Nephron progenitor cell (in vitro differentiated cells): ENCODE results near the gene FLNC.

ENCODE experiments used
- DNase-seq: peaks from one replicate; pipeline ENCODE4 v3.0.0; 2021
- H3K27ac Mint-ChIP-seq: 2 replicates; pipeline ENCODE4 v1.8.0; 2021; ENCODE audit warnings: mild to moderate bottlenecking, moderate library complexity, mixed read lengths
- H3K27me3 Mint-ChIP-seq: 2 replicates; pipeline ENCODE4 v1.8.0; 2021; ENCODE audit warnings: mild to moderate bottlenecking, low read depth, mixed read lengths; ENCODE audit not compliant: poor library complexity
- H3K36me3 Mint-ChIP-seq: 2 replicates; pipeline ENCODE4 v1.8.0; 2021; ENCODE audit warnings: low read depth, mixed read lengths
- H3K4me1 Mint-ChIP-seq: 2 replicates; pipeline ENCODE4 v1.8.0; 2021; ENCODE audit warnings: mixed read lengths
- H3K4me3 Mint-ChIP-seq: 2 replicates; pipeline ENCODE4 v1.8.0; 2021; ENCODE audit warnings: mild to moderate bottlenecking, moderate library complexity, mixed read lengths
- H3K9me3 Mint-ChIP-seq: 2 replicates; pipeline ENCODE4 v1.8.0; 2021; ENCODE audit warnings: mild to moderate bottlenecking, moderate library complexity, mixed read lengths
- TF ChIP-seq, protein P1 (sequence below): fragments of 200-600 bp; sonication (generic); IDR thresholded peaks from 2 replicates; pipeline ENCODE4 v1.5.0; 2021; ENCODE audit warnings: antibody characterized with exemption

FLNC gene

DNA sequence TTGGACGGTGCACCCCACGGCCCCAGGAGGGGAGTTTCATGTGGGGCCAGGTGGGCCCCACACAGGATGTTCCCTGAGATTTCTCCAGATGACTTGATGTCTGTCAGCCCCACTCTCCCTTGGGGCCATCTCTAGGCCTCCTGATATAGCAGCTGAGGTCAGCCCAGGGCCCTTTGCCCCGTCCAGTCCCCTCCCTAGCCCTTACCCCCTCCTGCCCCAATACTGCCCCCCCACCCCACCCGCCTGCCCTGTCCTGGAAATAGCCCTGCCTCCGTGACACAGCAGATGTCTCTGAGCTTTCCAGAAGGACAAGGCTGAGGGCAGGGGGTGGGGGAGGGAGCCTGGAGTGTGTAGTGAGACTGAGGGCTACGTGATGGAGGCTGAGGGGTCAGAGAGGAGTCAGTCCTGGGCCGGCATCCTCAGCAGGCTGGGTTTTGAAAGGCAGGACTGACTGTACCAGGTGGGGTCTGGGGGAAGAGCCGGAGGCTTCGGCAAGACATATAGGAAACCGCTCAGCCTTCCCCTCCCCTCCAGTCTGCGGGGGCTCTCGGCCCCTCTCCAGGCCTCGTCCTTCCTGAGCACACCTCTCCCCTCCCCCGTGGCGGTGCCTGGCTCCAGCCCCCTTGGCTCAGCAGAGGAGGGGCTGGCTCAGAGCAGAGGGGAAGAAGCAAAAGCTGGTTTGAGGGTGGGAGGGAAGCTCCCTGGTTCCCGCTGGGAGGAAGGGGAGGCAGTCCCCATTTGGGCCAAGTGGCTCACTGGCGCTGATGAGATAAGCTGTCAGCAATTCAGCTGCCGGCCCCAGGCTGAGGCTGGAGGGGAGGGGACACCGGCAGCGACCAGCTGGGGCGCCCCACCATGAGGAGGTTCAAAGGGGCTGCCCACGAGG, 2.0 kb downstream of the FLNC start:
- H3K27me3 Mint-ChIP-seq = peaks cover 5% of the 10 kb centered on the region
- TF ChIP-seq, protein P1, sequence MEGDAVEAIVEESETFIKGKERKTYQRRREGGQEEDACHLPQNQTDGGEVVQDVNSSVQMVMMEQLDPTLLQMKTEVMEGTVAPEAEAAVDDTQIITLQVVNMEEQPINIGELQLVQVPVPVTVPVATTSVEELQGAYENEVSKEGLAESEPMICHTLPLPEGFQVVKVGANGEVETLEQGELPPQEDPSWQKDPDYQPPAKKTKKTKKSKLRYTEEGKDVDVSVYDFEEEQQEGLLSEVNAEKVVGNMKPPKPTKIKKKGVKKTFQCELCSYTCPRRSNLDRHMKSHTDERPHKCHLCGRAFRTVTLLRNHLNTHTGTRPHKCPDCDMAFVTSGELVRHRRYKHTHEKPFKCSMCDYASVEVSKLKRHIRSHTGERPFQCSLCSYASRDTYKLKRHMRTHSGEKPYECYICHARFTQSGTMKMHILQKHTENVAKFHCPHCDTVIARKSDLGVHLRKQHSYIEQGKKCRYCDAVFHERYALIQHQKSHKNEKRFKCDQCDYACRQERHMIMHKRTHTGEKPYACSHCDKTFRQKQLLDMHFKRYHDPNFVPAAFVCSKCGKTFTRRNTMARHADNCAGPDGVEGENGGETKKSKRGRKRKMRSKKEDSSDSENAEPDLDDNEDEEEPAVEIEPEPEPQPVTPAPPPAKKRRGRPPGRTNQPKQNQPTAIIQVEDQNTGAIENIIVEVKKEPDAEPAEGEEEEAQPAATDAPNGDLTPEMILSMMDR = no peak

GRCh38 chr7:128832880-128833147, 2.6 kb downstream of the FLNC start:
- TF ChIP-seq, protein P1 = no peak
- Mint-ChIP-seq H3K27ac (no peak overlapping the region), H3K36me3 (no peaks in the 10 kb centered on the region), H3K9me3 (no peaks in the 10 kb centered on the region), H3K4me1 (peaks cover 57% of the 10 kb centered on the region), H3K27me3 (peaks cover 5% of the 10 kb centered on the region), H3K4me3 (peak overlapping the region; percentile 69)
- DNase-seq = no peak

More for the DNA sequence above, 2.0 kb downstream of the FLNC start:
- peaks cover 63% of the 10 kb centered on the region for H3K4me1 Mint-ChIP-seq
- no peaks in the 10 kb centered on the region for H3K36me3 Mint-ChIP-seq
- peak overlapping the region; percentile 97 for H3K27ac Mint-ChIP-seq
- peak overlapping the region; percentile 84 for H3K4me3 Mint-ChIP-seq
- no peaks in the 10 kb centered on the region for H3K9me3 Mint-ChIP-seq
- peak; percentile 68 for DNase-seq

DNA sequence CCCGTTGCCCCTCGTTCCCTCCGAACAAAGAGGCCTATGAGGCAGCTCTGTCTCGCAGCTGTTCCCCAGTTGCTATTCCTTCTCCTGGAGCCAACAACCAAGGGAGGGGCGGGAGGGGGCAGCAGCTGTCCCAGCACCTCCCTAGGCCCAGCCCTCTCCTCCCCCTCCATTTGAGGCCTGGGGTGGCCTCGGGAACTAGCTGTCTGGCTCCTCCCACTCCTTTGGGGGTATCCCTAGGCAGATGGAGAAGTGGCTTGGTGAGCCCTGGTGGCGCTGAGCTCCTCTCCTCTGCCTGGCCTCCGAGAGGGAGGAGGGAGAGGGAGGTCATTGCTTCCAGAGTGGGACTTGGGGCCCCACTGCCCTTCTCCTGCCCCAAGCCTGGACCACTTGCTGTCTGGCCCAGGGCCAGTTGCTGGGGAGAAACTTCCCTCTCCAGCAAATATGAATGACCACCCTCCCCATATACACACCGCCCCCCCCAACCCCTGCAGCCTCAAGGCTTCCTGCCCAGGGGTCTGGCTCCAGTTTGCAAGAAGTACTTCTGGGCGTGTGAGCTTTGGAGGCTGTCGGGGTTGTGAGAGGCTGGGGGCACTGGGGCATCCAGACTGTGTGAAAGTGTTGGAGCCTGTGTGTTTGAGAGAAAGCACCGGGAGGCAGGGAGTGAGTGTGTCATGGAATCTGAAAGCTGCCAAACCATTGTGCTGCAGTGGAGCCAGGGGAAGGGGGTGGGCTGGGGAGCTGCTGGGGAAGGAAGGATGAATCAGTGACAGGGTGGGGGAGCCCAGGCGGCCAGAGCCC, 3.1 kb downstream of the FLNC start:
- H3K4me1 Mint-ChIP-seq = peaks cover 51% of the 10 kb centered on the region
- H3K4me3 Mint-ChIP-seq = peak overlapping the region; percentile 69
- no peaks in the 10 kb centered on the region for H3K9me3 Mint-ChIP-seq
- H3K27ac Mint-ChIP-seq = peak overlapping the region; percentile 69
- peaks cover 5% of the 10 kb centered on the region for H3K27me3 Mint-ChIP-seq
- DNase-seq = peak; percentile 41
- TF ChIP-seq, protein P1 = no peak
- no peaks in the 10 kb centered on the region for H3K36me3 Mint-ChIP-seq

- H3K9me3 Mint-ChIP-seq = no peaks in the 10 kb centered on the region
- H3K4me1 Mint-ChIP-seq = peaks cover 48% of the 10 kb centered on the region
- H3K27ac Mint-ChIP-seq = no peak overlapping the region
- H3K27me3 Mint-ChIP-seq = peaks cover 5% of the 10 kb centered on the region
- TF ChIP-seq, protein P1 = no peak
- H3K36me3 Mint-ChIP-seq = peaks cover under 1% of the 10 kb centered on the region
- DNase-seq = no peak
- peak overlapping the region; percentile 63 for H3K4me3 Mint-ChIP-seq
These were observed 3.7 kb downstream of the FLNC start for GRCh38 chr7:128833946-128834325.

DNA sequence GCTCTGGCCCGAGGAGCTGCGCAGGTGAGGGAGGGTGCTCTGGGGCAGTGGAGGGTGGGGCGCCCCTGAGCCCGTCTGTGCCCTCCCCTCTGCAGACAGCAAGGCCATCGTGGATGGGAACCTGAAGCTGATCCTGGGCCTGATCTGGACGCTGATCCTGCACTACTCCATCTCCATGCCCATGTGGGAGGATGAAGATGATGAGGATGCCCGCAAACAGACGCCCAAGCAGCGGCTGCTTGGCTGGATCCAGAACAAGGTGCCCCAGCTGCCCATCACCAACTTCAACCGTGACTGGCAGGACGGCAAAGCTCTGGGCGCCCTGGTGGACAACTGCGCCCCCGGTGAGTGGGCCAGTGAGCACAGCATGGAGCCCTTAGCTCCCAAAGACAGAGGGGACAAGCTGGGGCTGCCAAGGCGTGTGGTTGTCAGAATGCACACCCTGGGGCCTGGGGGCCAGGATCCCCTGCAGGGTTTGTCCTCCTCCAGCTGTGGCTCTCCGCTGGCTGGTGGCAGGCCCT, 5.1 kb downstream of the FLNC start:
- TF ChIP-seq, protein P1 = no peak
- no peak for DNase-seq
- H3K27me3 Mint-ChIP-seq = peaks cover 2% of the 10 kb centered on the region
- H3K9me3 Mint-ChIP-seq = no peaks in the 10 kb centered on the region
- H3K27ac Mint-ChIP-seq = no peak overlapping the region
- peaks cover 38% of the 10 kb centered on the region for H3K4me1 Mint-ChIP-seq
- H3K36me3 Mint-ChIP-seq = peaks cover 6% of the 10 kb centered on the region
- H3K4me3 Mint-ChIP-seq = no peak overlapping the region
